Lower leg skin (tissue), 4 donors: ENCODE results near the gene UBTF. TPM values are rescaled to one million over a fixed set of nuclear protein-coding genes. Genes with fewer than 3 reads are reported as not detected.

ENCODE experiments used
- DNase-seq, 2 donors: peaks; one replicate each; pipeline ENCODE4 v3.0.0-alpha.2; 2019; ENCODE audit warnings: low spot score in 2 of 2
- H3K4me3 ChIP-seq: fragments of 200-600 bp; sonication (generic); 2 replicates; pipeline ENCODE4 v1.5.1; 2017; ENCODE audit warnings: mild to moderate bottlenecking, low read depth; ENCODE audit not compliant: poor library complexity, severe bottlenecking
- POLR2A ChIP-seq, 2 donors: fragments of 450-650 bp; IDR thresholded peaks; one replicate each; pipeline ENCODE4 v1.6.1; 2016 to 2017; ENCODE audit warnings: antibody characterized with exemption in 2 of 2, mild to moderate bottlenecking in 1 of 2, moderate library complexity in 1 of 2
- WGBS, 2 donors: methylation state at CpG; one replicate each; pipeline ENCODE4 v1.1.5; 2018; 5-methylcytosine and 5-hydroxymethylcytosine counted together
- intact Hi-C: fragments of 100-400 bp; cut with DNase I; formaldehyde crosslinking; loops from one replicate; pipeline ENCODE4 v1.15.0; 2023; ENCODE audit warnings: low total_unique reads
- total RNA-seq, 4 donors: library from RNA; depleted of rRNA; stranded (reverse); fragments of >200 nt; gene quantifications; one replicate each; pipeline ENCODE4 v1.1.0, GENCODE V29; 2016
- TF ChIP-seq, protein P1 (sequence below), 3 donors: fragments of 450-650 bp; IDR thresholded peaks; one replicate each; pipeline ENCODE4 v1.5.1; 2016; ENCODE audit warnings: antibody characterized with exemption in 3 of 3, mild to moderate bottlenecking in 3 of 3, moderate library complexity in 2 of 3

Gene UBTF
- total RNA-seq, 4 donors from 2014 or later, result 62.4 to 70.8 (median 65.7) TPM

DNA sequence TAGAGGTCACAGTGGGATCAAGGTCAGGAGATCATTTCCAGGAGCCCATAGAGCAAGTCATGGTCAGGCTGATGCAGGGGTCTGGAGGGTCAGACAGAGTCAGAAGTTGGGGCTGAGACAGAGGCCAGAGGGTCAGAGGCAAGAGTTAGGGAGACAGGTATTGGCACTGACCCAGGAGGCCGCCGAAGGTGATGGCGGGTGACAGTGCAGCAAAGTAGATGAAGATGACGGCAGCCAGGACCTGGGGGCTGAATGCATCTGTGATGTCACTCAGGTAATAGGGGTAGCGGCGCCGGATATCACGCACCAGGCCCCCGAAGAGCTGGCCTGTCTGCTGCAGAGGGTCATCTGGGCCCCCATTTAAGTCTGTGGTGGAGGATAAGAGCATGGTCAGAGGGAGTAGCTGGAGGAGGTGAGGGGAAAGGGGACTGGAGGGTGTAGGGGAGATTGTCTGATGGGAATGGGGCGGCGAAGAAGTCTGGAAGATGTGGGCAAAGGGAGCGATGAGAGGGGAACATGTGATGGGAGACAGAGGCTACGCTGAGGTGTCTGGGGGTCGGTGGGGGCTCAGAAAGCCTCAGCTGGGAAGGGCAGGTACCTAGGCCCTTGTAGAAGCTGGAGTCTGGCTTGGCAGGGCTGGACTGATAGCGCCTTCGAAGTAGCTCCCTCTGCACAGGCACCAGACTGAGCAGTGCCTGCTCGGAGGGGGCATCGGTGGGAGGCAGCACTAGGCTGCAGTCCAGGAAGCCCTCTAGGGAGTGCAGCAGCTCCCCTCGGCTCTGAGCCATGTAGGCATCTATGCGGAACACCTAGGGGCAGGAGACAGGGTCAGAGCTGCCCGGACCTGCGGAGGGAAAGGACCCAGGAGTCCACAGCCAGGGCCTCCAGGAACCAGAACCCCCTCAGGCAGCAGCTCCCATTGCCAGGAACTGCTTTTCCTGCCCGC is 38.6 kb upstream of the UBTF start:
- no peak overlapping the region for H3K4me3 ChIP-seq
- DNase-seq, result no peak
- TF ChIP-seq, protein P1, sequence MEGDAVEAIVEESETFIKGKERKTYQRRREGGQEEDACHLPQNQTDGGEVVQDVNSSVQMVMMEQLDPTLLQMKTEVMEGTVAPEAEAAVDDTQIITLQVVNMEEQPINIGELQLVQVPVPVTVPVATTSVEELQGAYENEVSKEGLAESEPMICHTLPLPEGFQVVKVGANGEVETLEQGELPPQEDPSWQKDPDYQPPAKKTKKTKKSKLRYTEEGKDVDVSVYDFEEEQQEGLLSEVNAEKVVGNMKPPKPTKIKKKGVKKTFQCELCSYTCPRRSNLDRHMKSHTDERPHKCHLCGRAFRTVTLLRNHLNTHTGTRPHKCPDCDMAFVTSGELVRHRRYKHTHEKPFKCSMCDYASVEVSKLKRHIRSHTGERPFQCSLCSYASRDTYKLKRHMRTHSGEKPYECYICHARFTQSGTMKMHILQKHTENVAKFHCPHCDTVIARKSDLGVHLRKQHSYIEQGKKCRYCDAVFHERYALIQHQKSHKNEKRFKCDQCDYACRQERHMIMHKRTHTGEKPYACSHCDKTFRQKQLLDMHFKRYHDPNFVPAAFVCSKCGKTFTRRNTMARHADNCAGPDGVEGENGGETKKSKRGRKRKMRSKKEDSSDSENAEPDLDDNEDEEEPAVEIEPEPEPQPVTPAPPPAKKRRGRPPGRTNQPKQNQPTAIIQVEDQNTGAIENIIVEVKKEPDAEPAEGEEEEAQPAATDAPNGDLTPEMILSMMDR (IDR thresholded peaks at IDR 0.05), result no peak
- TF ChIP-seq POLR2A (IDR thresholded peaks at IDR 0.05), result no peak
- intact Hi-C loops, result no loop called here
- WGBS, 2 donors, result 85% methylated on average over 21 to 23 of the region's 23 CpGs

DNA sequence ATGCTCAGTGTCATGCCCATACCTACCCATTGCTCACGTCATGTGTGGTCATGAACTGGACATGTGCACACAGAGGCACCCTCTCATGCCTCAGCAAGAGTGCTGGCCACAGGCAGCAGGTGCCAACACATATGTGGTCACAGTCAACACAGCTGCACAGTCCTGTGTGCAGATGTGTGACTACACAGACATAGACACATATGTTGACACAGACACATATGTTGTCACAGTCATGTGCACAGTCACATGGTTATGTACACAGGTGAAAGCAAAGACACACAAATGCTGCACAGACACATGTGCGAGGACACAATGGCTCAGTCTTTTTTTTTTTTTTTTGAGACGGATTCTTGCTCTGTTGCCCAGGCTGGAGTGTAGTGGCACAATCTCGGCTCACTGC is 37.2 kb upstream of the UBTF start:
- H3K4me3 ChIP-seq, result no peak overlapping the region
- DNase-seq, result no peak
- 62 to 81% methylated on average over 4 of the region's 4 CpGs for WGBS, 2 donors
- TF ChIP-seq POLR2A (IDR thresholded peaks at IDR 0.05), result no peak
- TF ChIP-seq, protein P1 (IDR thresholded peaks at IDR 0.05), result no peak
- intact Hi-C loops, result no loop called here

DNA sequence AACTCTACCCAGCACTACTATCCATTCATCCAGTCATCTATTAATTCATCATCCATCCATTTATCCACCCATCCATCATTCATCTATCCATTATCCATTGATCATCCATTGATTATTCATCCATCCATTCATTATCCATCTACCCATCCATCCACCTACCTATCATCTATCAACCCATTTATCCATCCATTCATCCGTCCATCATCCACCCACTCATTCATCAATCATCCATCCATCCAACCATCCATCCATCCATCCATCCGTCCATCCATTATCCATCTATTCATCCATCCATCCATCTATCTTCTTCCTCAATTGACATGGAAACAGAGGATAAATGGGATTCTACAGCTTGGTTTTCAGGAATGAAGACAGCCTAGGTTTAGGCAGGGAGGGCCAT is 36.4 kb upstream of the UBTF start:
- TF ChIP-seq, protein P1 (IDR thresholded peaks at IDR 0.05), result no peak
- no peak for TF ChIP-seq POLR2A (IDR thresholded peaks at IDR 0.05)
- 82 to 91% methylated on average over 2 of the region's 2 CpGs for WGBS, 2 donors
- intact Hi-C loops, result no loop called here

DNA sequence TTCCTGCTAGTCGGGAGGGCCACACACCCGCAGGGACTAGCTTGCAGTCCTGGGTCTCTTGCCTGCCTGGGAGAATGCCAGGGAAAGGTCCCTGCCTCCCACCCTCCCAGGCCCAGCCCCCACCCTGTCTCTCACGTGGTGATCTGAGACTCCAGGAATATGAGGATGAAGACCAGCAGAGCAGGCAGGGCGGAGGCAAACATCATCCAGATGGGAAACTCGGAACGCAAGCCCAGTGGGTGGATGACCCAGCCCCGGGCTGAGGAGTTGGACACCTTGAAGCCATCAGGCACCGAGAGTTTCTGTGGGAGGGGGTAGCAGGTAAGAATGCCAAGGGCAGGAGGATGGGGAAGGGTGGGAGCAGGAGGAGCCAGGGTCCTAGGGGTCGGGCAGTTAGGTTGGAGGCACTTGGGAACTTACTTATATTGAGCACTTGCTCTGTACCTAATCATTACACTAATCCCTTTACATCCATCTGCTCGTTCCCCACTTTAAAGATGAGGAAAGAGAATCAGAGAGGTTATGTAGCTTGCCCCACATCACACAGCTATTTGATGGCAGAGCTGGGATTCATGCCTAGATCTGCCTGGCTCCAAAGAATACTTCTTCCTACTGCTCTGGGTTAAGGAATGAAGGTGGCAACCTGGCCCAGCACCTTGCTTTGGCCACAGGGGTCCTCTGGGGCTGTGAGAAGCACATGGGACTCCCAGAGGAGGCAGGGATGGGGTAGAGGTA is 35.1 kb upstream of the UBTF start:
- intact Hi-C loops, result no loop called here
- no peak for TF ChIP-seq POLR2A (IDR thresholded peaks at IDR 0.05)
- TF ChIP-seq, protein P1 (IDR thresholded peaks at IDR 0.05), result no peak
- no peak for DNase-seq
- no peak overlapping the region for H3K4me3 ChIP-seq
- 40 to 55% methylated on average over 10 of the region's 10 CpGs for WGBS, 2 donors

More for the DNA sequence above, 36.4 kb upstream of the UBTF start:
- H3K4me3 ChIP-seq, result no peak overlapping the region
- DNase-seq, result no peak

DNA sequence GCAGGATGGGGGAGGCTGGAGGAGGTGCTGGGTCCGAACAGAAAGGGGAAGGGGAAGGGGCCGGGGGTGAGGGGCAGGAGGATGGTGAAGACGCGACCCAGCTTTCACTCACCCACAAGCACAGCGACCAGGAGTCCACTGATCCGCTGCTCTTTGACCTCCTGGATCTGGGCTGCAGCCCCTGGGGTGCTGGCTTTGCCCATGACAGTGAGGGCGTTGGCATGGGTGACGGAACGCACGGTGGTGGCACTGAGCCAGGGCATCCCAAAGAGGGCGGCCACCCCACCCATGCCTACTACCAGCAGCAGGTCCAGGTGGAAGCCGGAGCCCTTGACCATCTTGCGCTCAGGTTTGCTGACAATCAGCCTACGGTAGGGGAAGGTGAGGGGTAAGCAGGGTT is 33.5 kb upstream of the UBTF start:
- TF ChIP-seq, protein P1 (IDR thresholded peaks at IDR 0.05), result no peak
- TF ChIP-seq POLR2A (IDR thresholded peaks at IDR 0.05), result no peak
- intact Hi-C loops, result no loop called here

More for the DNA sequence above, 33.5 kb upstream of the UBTF start:
- DNase-seq, result no peak
- 71 to 76% methylated on average over 11 to 14 of the region's 14 CpGs for WGBS, 2 donors
- H3K4me3 ChIP-seq, result no peak overlapping the region
